SK-N-MC (cell line): ENCODE measurements around the gene SYTL1.

Experiments
- EZH2 ChIP-seq: fragments of 200-600 bp; sonication (generic); IDR thresholded peaks from one replicate; pipeline ENCODE4 v1.6.1; 2017; ENCODE audit warnings: antibody characterized with exemption
- FOXP2 ChIP-seq: optimal IDR thresholded peaks from 2 replicates; pipeline ENCODE3; 2011; ENCODE audit warnings: mild to moderate bottlenecking, moderate library complexity; ENCODE audit not compliant: insufficient read depth; ENCODE audit errors: extremely low read length, control extremely low read depth
- POLR2AphosphoS5 ChIP-seq: IDR thresholded peaks from 2 replicates; pipeline ENCODE4 v1.6.1; 2012; ENCODE audit warnings: mild to moderate bottlenecking, low read depth, low read length, borderline replicate concordance

GRCh38 chr1:27367160-27367650 is 25.4 kb downstream of the SYTL1 start:
- TF ChIP-seq POLR2AphosphoS5 (no peak), EZH2 (no peak), FOXP2 (no peak)
